OCI-LY7 (cell line): ENCODE results near the gene KCNAB2. TPM values are rescaled to one million over a fixed set of nuclear protein-coding genes. Genes with fewer than 3 reads are reported as not detected.
A peak's percentile ranks its signal among the peaks of the same experiment; 100 is the strongest.

Experiments used
- BruUV-seq: library from RNA; stranded (reverse); fragments of 400-500 nt; replicated peaks from 2 replicates; lab custom pipeline; 2021; lab: Mats Ljungman, UMichigan
- CTCF ChIA-PET: fragments of 300-600 bp; sonication (Branson Sonifier 250); formaldehyde crosslinking; loops from one replicate; lab custom pipeline; 2022; ENCODE audit warnings: antibody characterized with exemption; ENCODE audit not compliant: unreplicated experiment; lab: Charles Lee
- POLR2A ChIA-PET: fragments of 300-600 bp; sonication (Branson Sonifier 250); formaldehyde crosslinking; loops from one replicate; lab custom pipeline; 2022; ENCODE audit warnings: antibody characterized with exemption; lab: Charles Lee
- DNase-seq: peaks from one replicate; pipeline ENCODE4 v3.0.0-alpha.2; 2015; ENCODE audit warnings: low spot score
- H2AFZ ChIP-seq: fragments of 200-600 bp; sonication (generic), shearing (Covaris generic); 2 replicates; pipeline ENCODE4 v1.6.1; 2014; ENCODE audit warnings: mild to moderate bottlenecking, antibody characterized with exemption, low read length, moderate library complexity
- H3K27ac ChIP-seq: fragments of 200-600 bp; sonication (generic); 2 replicates; pipeline ENCODE4 v1.5.1; 2014; ENCODE audit warnings: mixed run types, low read depth, mild to moderate bottlenecking, moderate library complexity, low read length, inconsistent platforms; ENCODE audit not compliant: poor library complexity, severe bottlenecking
- H3K36me3 ChIP-seq: fragments of 200-600 bp; sonication (generic); 2 replicates; pipeline ENCODE4 v1.6.1; 2014; ENCODE audit warnings: mild to moderate bottlenecking, antibody characterized with exemption, low read length, moderate library complexity, mixed read lengths; ENCODE audit not compliant: insufficient read depth
- H3K4me1 ChIP-seq: fragments of 200-600 bp; sonication (generic); 2 replicates; pipeline ENCODE4 v1.5.1; 2014; ENCODE audit warnings: mild to moderate bottlenecking, low read length; ENCODE audit not compliant: insufficient read depth, poor library complexity, severe bottlenecking
- H3K4me2 ChIP-seq: fragments of 200-600 bp; sonication (generic); 2 replicates; pipeline ENCODE4 v1.6.1; 2014; ENCODE audit warnings: mild to moderate bottlenecking, low read length
- H3K4me3 ChIP-seq: fragments of 200-600 bp; sonication (generic); 2 replicates; pipeline ENCODE4 v1.5.1; 2014; ENCODE audit warnings: mild to moderate bottlenecking, low read depth, low read length; ENCODE audit not compliant: poor library complexity, severe bottlenecking
- H3K79me2 ChIP-seq: fragments of 200-600 bp; sonication (generic); 2 replicates; pipeline ENCODE4 v1.6.1; 2016; ENCODE audit warnings: low read depth, mild to moderate bottlenecking, low read length, moderate library complexity, mixed read lengths; ENCODE audit not compliant: insufficient read depth
- H3K9me2 ChIP-seq: fragments of 200-600 bp; sonication (generic); 2 replicates; pipeline ENCODE4 v1.6.1; 2016; ENCODE audit warnings: mild to moderate bottlenecking, low read length, mixed read lengths; ENCODE audit not compliant: insufficient read depth
- H3K9me3 ChIP-seq: fragments of 200-600 bp; sonication (generic); 2 replicates; pipeline ENCODE4 v1.6.1; 2014; ENCODE audit warnings: mild to moderate bottlenecking, mixed run types, low read length, mixed read lengths
- H4K20me1 ChIP-seq: fragments of 200-600 bp; sonication (generic); 2 replicates; pipeline ENCODE4 v1.6.1; 2014; ENCODE audit warnings: mild to moderate bottlenecking, antibody characterized with exemption, low read length, moderate library complexity, mixed read lengths; ENCODE audit not compliant: insufficient read depth
- CTCF ChIP-seq: fragments of 200-600 bp; sonication (generic); conservative IDR thresholded peaks from 2 replicates; pipeline ENCODE4 v1.5.1; 2014; ENCODE audit warnings: mild to moderate bottlenecking, antibody characterized with exemption, low read length, moderate library complexity, mixed read lengths
- EZH2phosphoT487 ChIP-seq: fragments of 200-600 bp; sonication (generic); IDR thresholded peaks from 2 replicates; pipeline ENCODE4 v1.6.1; 2018; ENCODE audit warnings: low read depth, borderline replicate concordance, mild to moderate bottlenecking, mixed run types, antibody characterized with exemption, low read length, moderate library complexity, mixed read lengths
- intact Hi-C: fragments of 100-400 bp; cut with micrococcal nuclease; formaldehyde crosslinking; loops from one replicate; pipeline ENCODE4 v1.10.0; 2022; ENCODE audit not compliant: unreplicated experiment
- total RNA-seq, 2 experiments: library from RNA; depleted of rRNA in 1 of 2; stranded (reverse); fragments of >200 nt in 1 of 2; shearing (Covaris generic) in 1 of 2; gene quantifications; 2 replicates each; pipeline ENCODE4 v1.2.3, GENCODE V29; 2014 to 2022

The KCNAB2 gene
- total RNA-seq, 2 experiments from 2014 or later: 46.7 to 133 TPM

DNA sequence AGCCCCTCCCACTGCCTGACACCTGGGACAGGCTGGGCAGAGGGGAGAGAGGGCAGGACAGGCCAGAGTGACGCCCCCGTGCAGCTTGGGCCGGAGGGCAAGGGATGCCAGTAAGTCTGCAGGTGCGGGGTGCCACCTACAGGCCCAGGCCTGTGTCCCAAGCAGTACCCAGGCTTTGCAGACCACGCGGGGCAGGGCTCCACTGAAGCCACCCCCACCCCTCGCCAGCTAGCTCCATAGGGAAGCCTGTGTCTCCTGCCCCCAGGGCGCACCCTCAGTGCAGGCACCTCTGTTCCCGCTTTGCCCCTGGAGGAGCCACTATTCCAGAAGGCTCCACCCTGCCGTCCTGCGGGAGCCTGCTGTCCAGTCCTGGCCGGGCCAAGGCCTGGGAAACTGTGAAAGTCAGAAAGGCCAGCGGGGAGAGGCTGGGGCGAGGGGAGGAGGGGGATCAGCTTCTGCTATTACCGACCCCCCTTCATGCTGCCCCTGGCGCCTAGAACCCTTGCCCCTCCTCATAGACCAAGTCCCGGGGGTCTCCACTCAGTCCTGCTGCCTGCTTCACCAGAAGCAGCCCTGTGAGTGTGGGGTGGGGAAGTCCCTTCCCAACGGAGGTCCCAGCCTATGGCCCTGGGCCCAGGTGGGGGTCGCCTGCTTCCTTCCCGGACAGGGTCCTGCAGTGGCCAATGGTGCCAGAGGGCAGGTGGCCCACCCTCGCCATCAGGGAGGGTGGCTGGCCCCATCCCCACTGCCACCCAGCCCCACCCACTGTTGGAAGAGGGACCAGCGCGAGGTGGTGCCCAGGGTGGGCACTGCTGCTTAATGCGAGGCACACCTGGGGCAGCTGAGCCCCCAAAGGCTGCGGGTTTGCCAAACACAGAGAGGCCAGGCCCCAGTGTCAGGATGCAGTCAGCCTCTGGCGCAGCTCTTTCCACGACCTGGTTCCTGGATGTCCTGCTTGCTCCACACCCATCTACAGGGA is 54.4 kb downstream of the KCNAB2 start:
- ChIA-PET POLR2A (no interaction called here), CTCF (no interaction called here)
- DNase-seq: peak; percentile 10
- Histone ChIP-seq H3K79me2 (no peaks in the 10 kb centered on the region), H3K36me3 (no peaks in the 10 kb centered on the region), H3K4me2 (no peak overlapping the region), H4K20me1 (no peaks in the 10 kb centered on the region), H2AFZ (no peak overlapping the region), H3K9me2 (no peaks in the 10 kb centered on the region), H3K4me1 (no peaks in the 10 kb centered on the region), H3K27ac (no peak overlapping the region), H3K4me3 (no peak overlapping the region), H3K9me3 (no peaks in the 10 kb centered on the region)
- TF ChIP-seq CTCF: 0 out of 2 replicates have a peak, but pooled peaks have one; percentile 12
- TF ChIP-seq EZH2phosphoT487: no peak
- no TSS peak for BruUV-seq
- intact Hi-C loops: loop anchor here (10.0 kb wide), 1 partner anchor 145 kb away; the partner anchor contains the start of gene HES3

GRCh38 chr1:6100861-6101783 is 55.4 kb downstream of the KCNAB2 start:
- H3K9me2 ChIP-seq: no peaks in the 10 kb centered on the region
- H3K4me2 ChIP-seq: no peak overlapping the region
- H3K79me2 ChIP-seq: no peaks in the 10 kb centered on the region
- H3K4me3 ChIP-seq: no peak overlapping the region
- no peak for TF ChIP-seq EZH2phosphoT487
- TF ChIP-seq CTCF: no peak
- H3K27ac ChIP-seq: no peak overlapping the region
- CTCF ChIA-PET: no interaction called here
- no TSS peak for BruUV-seq
- POLR2A ChIA-PET: no interaction called here
- H3K4me1 ChIP-seq: no peaks in the 10 kb centered on the region
- no peak for DNase-seq
- no peaks in the 10 kb centered on the region for H4K20me1 ChIP-seq
- no peaks in the 10 kb centered on the region for H3K36me3 ChIP-seq
- no peaks in the 10 kb centered on the region for H3K9me3 ChIP-seq
- intact Hi-C loops: loop anchor here (10.0 kb wide), 1 partner anchor 144 kb away; the partner anchor contains the start of gene HES3
- no peak overlapping the region for H2AFZ ChIP-seq
